ENCODE results near the gene CAMTA1. TPM values are rescaled to one million over a fixed set of nuclear protein-coding genes. Genes with fewer than 3 reads are reported as not detected.

CAMTA1 gene
- total RNA-seq, 2 donors from 2014 or later, result 105 to 113 TPM

GRCh38 chr1:7560601-7561181, 775.4 kb downstream of the CAMTA1 start:
- TF ChIP-seq CTCF (IDR thresholded peaks at IDR 0.05), result no peak
- Histone ChIP-seq H3K27me3 (replicated peaks; ENCODE audit: insufficient read depth) (no peaks in the 10 kb centered on the region), H3K27ac (no peak overlapping the region), H3K4me1 (ENCODE audit: control insufficient read depth in 1 of 2, low read depth in 2 of 2) (peaks cover 5 to 18% of the 10 kb centered on the region in 2 donors), H3K4me3 (no peak overlapping the region), H3K9me3 (no peaks in the 10 kb centered on the region), H3K36me3 (no peaks in the 10 kb centered on the region)
- DNase-seq (ENCODE audit: low spot score), result no peak
- no peak for ATAC-seq (ENCODE audit: insufficient number of reproducible peaks, low FRiP score, low read depth)

- H3K27ac ChIP-seq, result no peak overlapping the region
- no peak for TF ChIP-seq CTCF (IDR thresholded peaks at IDR 0.05)
- no peaks in the 10 kb centered on the region for H3K27me3 ChIP-seq (replicated peaks; ENCODE audit: insufficient read depth)
- no peak overlapping the region for H3K4me3 ChIP-seq
- no peaks in the 10 kb centered on the region for H3K9me3 ChIP-seq
- H3K4me1 ChIP-seq (ENCODE audit: control insufficient read depth in 1 of 2, low read depth in 2 of 2), result peaks cover 5 to 18% of the 10 kb centered on the region in 2 donors
- no peaks in the 10 kb centered on the region for H3K36me3 ChIP-seq
- DNase-seq (ENCODE audit: low spot score) (no peak), ATAC-seq (ENCODE audit: insufficient number of reproducible peaks, low FRiP score, low read depth) (no peak)
These were observed 776.2 kb downstream of the CAMTA1 start for GRCh38 chr1:7561331-7561921.

GRCh38 chr1:7561936-7562728, 776.9 kb downstream of the CAMTA1 start:
- peaks cover 5 to 15% of the 10 kb centered on the region in 2 donors for H3K4me1 ChIP-seq (ENCODE audit: control insufficient read depth in 1 of 2, low read depth in 2 of 2)
- H3K36me3 ChIP-seq, result no peaks in the 10 kb centered on the region
- H3K27ac ChIP-seq, result no peak overlapping the region
- H3K9me3 ChIP-seq, result no peaks in the 10 kb centered on the region
- H3K4me3 ChIP-seq, result no peak overlapping the region
- DNase-seq (ENCODE audit: low spot score) (no peak), ATAC-seq (ENCODE audit: insufficient number of reproducible peaks, low FRiP score, low read depth) (no peak)
- no peaks in the 10 kb centered on the region for H3K27me3 ChIP-seq (replicated peaks; ENCODE audit: insufficient read depth)
- no peak for TF ChIP-seq CTCF (IDR thresholded peaks at IDR 0.05)

- TF ChIP-seq CTCF (IDR thresholded peaks at IDR 0.05), result no peak
- Histone ChIP-seq H3K27me3 (replicated peaks; ENCODE audit: insufficient read depth) (no peaks in the 10 kb centered on the region), H3K36me3 (no peaks in the 10 kb centered on the region)
These were observed 777.7 kb downstream of the CAMTA1 start for GRCh38 chr1:7562729-7563605.

More at GRCh38 chr1:7562729-7563605, 777.7 kb downstream of the CAMTA1 start:
- no peak for DNase-seq (ENCODE audit: low spot score)
- Histone ChIP-seq H3K27ac (no peak overlapping the region), H3K9me3 (no peaks in the 10 kb centered on the region), H3K4me1 (ENCODE audit: control insufficient read depth in 1 of 2, low read depth in 2 of 2) (peaks cover 0 to 7% of the 10 kb centered on the region in 2 donors), H3K4me3 (no peak overlapping the region)
- no peak for ATAC-seq (ENCODE audit: insufficient number of reproducible peaks, low FRiP score, low read depth)
